ENCODE measurements around the gene EDC4.
A peak's percentile ranks its signal among the peaks of the same experiment; 100 is the strongest.

EDC4 gene

GRCh38 chr16:67926181-67926750 lies 53.4 kb downstream of the EDC4 start:
- peak overlapping the region; percentile 12 for H3K27ac ChIP-seq
- no peak for DNase-seq (ENCODE audit: low read depth, low spot score)

- no peak overlapping the region for H3K27ac ChIP-seq
- no peak for DNase-seq (ENCODE audit: low read depth, low spot score)
These were observed 54.5 kb downstream of the EDC4 start for GRCh38 chr16:67927131-67927941.

GRCh38 chr16:67928147-67928546 lies 55.3 kb downstream of the EDC4 start:
- H3K27ac ChIP-seq = no peak overlapping the region
- DNase-seq (ENCODE audit: low read depth, low spot score) = no peak

GRCh38 chr16:67928561-67929364 lies 55.9 kb downstream of the EDC4 start:
- H3K27ac ChIP-seq = no peak overlapping the region
- DNase-seq (ENCODE audit: low read depth, low spot score) = no peak

- DNase-seq (ENCODE audit: low read depth, low spot score) = no peak
- no peak overlapping the region for H3K27ac ChIP-seq
These were observed 57.3 kb downstream of the EDC4 start for GRCh38 chr16:67930191-67930590.

GRCh38 chr16:67930678-67931211 lies 57.9 kb downstream of the EDC4 start:
- no peak overlapping the region for H3K27ac ChIP-seq

More at GRCh38 chr16:67930678-67931211, 57.9 kb downstream of the EDC4 start:
- DNase-seq (ENCODE audit: low read depth, low spot score) = no peak

Measured in epithelial cell of prostate (primary cell).